Astrocyte of the spinal cord (primary cell): Measurements from ENCODE around the gene SP140.

ENCODE experiments used
- DNase-seq: peaks from one replicate; pipeline ENCODE4 v3.0.0; 2011; ENCODE audit warnings: low read depth, low spot score
- H3K4me3 ChIP-seq: 2 replicates; pipeline ENCODE4 v1.5.1; 2011; ENCODE audit warnings: low read depth, mild to moderate bottlenecking, low read length, moderate library complexity
- CTCF ChIP-seq: IDR thresholded peaks from 2 replicates; pipeline ENCODE4 v1.5.1; 2012; ENCODE audit warnings: low read depth, mild to moderate bottlenecking, low read length, inconsistent platforms
- in situ Hi-C: cut with HindIII; loops from 2 replicates; pipeline ENCODE4 v1.10.0; 2017; ENCODE audit warnings: low sequenced_read_pairs

Gene SP140

GRCh38 chr2:230202430-230203109 lies 23.0 kb upstream of the SP140 start:
- in situ Hi-C loops = no loop called here
- DNase-seq = no peak
- no peak overlapping the region for H3K4me3 ChIP-seq
- TF ChIP-seq CTCF = no peak

GRCh38 chr2:230203110-230203676 lies 22.3 kb upstream of the SP140 start:
- in situ Hi-C loops = no loop called here
- no peak for DNase-seq
- no peak for TF ChIP-seq CTCF
- H3K4me3 ChIP-seq = no peak overlapping the region

- DNase-seq = no peak
- H3K4me3 ChIP-seq = no peak overlapping the region
- no peak for TF ChIP-seq CTCF
- in situ Hi-C loops = no loop called here
Measured at GRCh38 chr2:230205034-230205433, 20.5 kb upstream of the SP140 start.

- TF ChIP-seq CTCF = no peak
- no peak for DNase-seq
- in situ Hi-C loops = no loop called here
- H3K4me3 ChIP-seq = no peak overlapping the region
Measured at GRCh38 chr2:230205721-230206120, 19.8 kb upstream of the SP140 start.

- TF ChIP-seq CTCF = no peak
- in situ Hi-C loops = no loop called here
- no peak for DNase-seq
- H3K4me3 ChIP-seq = no peak overlapping the region
Measured at GRCh38 chr2:230208576-230208975, 17.0 kb upstream of the SP140 start.

GRCh38 chr2:230209422-230210051 lies 16.0 kb upstream of the SP140 start:
- no peak for TF ChIP-seq CTCF
- no peak overlapping the region for H3K4me3 ChIP-seq
- in situ Hi-C loops = no loop called here
- no peak for DNase-seq
